Lower leg skin (tissue), 3 donors: Measurements from ENCODE around the gene WFS1.

Experiments used
- CTCF ChIP-seq, 3 donors: fragments of 450-650 bp; IDR thresholded peaks; one replicate each; pipeline ENCODE4 v1.5.1; 2016; ENCODE audit warnings: antibody characterized with exemption in 3 of 3, mild to moderate bottlenecking in 3 of 3, moderate library complexity in 2 of 3
- POLR2A ChIP-seq, 2 donors: fragments of 450-650 bp; IDR thresholded peaks; one replicate each; pipeline ENCODE4 v1.6.1; 2016 to 2017; ENCODE audit warnings: antibody characterized with exemption in 2 of 2, mild to moderate bottlenecking in 1 of 2, moderate library complexity in 1 of 2

GRCh38 chr4:6301051-6301731, 31.5 kb downstream of the WFS1 start:
- TF ChIP-seq CTCF (IDR thresholded peaks at IDR 0.05) (no peak), POLR2A (IDR thresholded peaks at IDR 0.05) (no peak)
